Panc1 (cell line): Measurements from ENCODE around the gene ADAMTSL3.

Experiments
- POLR2AphosphoS5 ChIP-seq: IDR thresholded peaks from 2 replicates; pipeline ENCODE4 v1.6.1; 2012; ENCODE audit warnings: mild to moderate bottlenecking, low read depth, low read length, moderate library complexity
- REST ChIP-seq, 2 experiments: IDR thresholded peaks; 2 replicates each; pipeline ENCODE4 v1.6.1; 2011 to 2012; ENCODE audit warnings: low read depth in 2 of 2, control low read depth in 1 of 2, low read length in 1 of 2, mild to moderate bottlenecking in 1 of 2, moderate library complexity in 1 of 2; ENCODE audit not compliant: insufficient read depth in 1 of 2
- SIN3A ChIP-seq: IDR thresholded peaks from 2 replicates; pipeline ENCODE4 v1.6.1; 2012; ENCODE audit warnings: low read depth, mild to moderate bottlenecking, low read length, moderate library complexity, borderline replicate concordance; ENCODE audit not compliant: insufficient read depth
- TCF7L2 ChIP-seq: IDR thresholded peaks from 2 replicates; pipeline ENCODE4 v1.6.1; 2011; ENCODE audit warnings: mild to moderate bottlenecking, low read depth, low read length, inconsistent platforms
- TF ChIP-seq, protein P1 (sequence below): fragments of 450-650 bp; IDR thresholded peaks from 2 replicates; pipeline ENCODE4 v1.5.1; 2017; ENCODE audit warnings: mild to moderate bottlenecking

DNA sequence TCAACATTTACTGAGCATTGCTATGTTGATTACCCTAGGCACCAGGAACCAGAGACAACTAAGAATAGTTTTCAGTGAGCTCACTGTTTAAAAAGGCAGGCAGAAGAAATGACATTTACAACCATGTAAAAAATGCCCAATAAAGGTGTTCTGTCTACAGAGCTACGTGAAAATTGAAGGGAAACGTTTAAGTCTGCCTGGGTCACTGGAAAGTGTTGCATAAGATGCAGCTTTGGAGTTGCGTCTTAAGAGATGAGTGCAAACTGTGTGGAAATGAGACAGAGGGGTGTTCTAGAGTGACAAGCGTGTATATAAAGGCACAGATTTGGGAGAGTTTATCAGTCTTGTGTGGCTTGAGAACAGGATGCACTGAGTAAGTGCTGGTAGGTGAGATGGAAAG lies 303.0 kb downstream of the ADAMTSL3 start:
- TF ChIP-seq POLR2AphosphoS5 = no peak
- TF ChIP-seq, protein P1, sequence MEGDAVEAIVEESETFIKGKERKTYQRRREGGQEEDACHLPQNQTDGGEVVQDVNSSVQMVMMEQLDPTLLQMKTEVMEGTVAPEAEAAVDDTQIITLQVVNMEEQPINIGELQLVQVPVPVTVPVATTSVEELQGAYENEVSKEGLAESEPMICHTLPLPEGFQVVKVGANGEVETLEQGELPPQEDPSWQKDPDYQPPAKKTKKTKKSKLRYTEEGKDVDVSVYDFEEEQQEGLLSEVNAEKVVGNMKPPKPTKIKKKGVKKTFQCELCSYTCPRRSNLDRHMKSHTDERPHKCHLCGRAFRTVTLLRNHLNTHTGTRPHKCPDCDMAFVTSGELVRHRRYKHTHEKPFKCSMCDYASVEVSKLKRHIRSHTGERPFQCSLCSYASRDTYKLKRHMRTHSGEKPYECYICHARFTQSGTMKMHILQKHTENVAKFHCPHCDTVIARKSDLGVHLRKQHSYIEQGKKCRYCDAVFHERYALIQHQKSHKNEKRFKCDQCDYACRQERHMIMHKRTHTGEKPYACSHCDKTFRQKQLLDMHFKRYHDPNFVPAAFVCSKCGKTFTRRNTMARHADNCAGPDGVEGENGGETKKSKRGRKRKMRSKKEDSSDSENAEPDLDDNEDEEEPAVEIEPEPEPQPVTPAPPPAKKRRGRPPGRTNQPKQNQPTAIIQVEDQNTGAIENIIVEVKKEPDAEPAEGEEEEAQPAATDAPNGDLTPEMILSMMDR = no peak
- no peak for TF ChIP-seq SIN3A
- no peak for TF ChIP-seq REST (IDR thresholded peaks at IDR 0.05; ENCODE audit: insufficient read depth in 1 of 2, low read depth in 2 of 2, low read length in 1 of 2)
- TF ChIP-seq TCF7L2 = no peak
